ENCODE measurements around the gene BRD4. TPM values are rescaled to one million over a fixed set of nuclear protein-coding genes. Genes with fewer than 3 reads are reported as not detected.
A peak's percentile ranks its signal among the peaks of the same experiment; 100 is the strongest.

The BRD4 gene
- total and polyA plus RNA-seq, 10 of the 15 experiments (the other 5 are each of a cell fraction or from before 2014, with no cell fraction given) = 5.3 to 84.4 (median 11.8) TPM

DNA sequence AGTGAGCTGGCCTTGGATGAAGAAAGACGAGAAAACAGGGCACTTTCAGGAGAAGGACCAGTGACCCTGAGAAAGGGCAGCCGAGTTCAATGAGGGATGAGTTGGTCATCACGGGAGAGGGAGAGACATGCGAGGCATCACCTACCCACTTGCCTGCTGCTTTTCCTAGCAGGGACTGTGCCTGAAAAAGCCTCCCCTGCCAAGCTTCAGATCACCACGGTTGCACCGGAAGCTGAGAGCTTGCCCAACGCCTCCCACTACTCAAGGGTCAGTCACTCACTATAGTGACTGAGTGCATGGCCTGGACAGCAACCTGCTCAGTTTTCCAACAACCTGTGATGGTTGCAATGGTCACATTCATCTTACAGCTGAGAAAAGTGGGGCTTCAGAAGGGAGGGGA lies 87.5 kb downstream of the BRD4 start:
- H2AFZ ChIP-seq (ENCODE audit: control insufficient read depth, low read depth, low read length) = no peak overlapping the region
- ChIA-PET POLR2A (no interaction called here), RAD21 (ENCODE audit: unreplicated experiment) (no interaction called here), SMC1A (ENCODE audit: uncharacterized antibody, unreplicated experiment) (no interaction called here), CTCF (no interaction called here)
- intact Hi-C loops (cut with micrococcal nuclease; ENCODE audit: unreplicated experiment) = no loop called here
- H3K79me2 ChIP-seq (ENCODE audit: control insufficient read depth, insufficient read depth, low read length) = no peaks in the 10 kb centered on the region
- H3K9ac ChIP-seq (ENCODE audit: control insufficient read depth, insufficient read depth, low read length) = no peak overlapping the region
- no peak overlapping the region for H3K4me3 ChIP-seq
- no peak overlapping the region for H3K4me2 ChIP-seq (ENCODE audit: control insufficient read depth, insufficient read depth)
- H3K9me3 ChIP-seq (replicated peaks; ENCODE audit: control insufficient read depth, insufficient read depth, low read length) = no peaks in the 10 kb centered on the region
- FAIRE-seq (no peak), ATAC-seq (no peak), DNase-seq (ENCODE audit: low read depth, low spot score) (no peak)
- WGBS (ENCODE audit: insufficient coverage, insufficient replicate concordance, low lambda C conversion rate, missing lambda C conversion rate) = 84% methylated on average over 7 of the region's 7 CpGs
- H3K36me3 ChIP-seq (ENCODE audit: control insufficient read depth in 2 of 2, insufficient read depth in 2 of 2, low read length in 1 of 2) = peaks cover 36 to 53% of the 10 kb centered on the region in 2 experiments
- H3K27ac ChIP-seq (ENCODE audit: control insufficient read depth, insufficient read depth) = no peak overlapping the region
- H3K27me3 ChIP-seq (replicated peaks in 1 of 2; ENCODE audit: control insufficient read depth in 2 of 2, insufficient read depth in 2 of 2, low read length in 1 of 2) = no peaks in the 10 kb centered on the region
- TF ChIP-seq ASH2L (IDR thresholded peaks at IDR 0.05; ENCODE audit: borderline replicate concordance, low read depth) = no peak
- TF ChIP-seq, protein P1, sequence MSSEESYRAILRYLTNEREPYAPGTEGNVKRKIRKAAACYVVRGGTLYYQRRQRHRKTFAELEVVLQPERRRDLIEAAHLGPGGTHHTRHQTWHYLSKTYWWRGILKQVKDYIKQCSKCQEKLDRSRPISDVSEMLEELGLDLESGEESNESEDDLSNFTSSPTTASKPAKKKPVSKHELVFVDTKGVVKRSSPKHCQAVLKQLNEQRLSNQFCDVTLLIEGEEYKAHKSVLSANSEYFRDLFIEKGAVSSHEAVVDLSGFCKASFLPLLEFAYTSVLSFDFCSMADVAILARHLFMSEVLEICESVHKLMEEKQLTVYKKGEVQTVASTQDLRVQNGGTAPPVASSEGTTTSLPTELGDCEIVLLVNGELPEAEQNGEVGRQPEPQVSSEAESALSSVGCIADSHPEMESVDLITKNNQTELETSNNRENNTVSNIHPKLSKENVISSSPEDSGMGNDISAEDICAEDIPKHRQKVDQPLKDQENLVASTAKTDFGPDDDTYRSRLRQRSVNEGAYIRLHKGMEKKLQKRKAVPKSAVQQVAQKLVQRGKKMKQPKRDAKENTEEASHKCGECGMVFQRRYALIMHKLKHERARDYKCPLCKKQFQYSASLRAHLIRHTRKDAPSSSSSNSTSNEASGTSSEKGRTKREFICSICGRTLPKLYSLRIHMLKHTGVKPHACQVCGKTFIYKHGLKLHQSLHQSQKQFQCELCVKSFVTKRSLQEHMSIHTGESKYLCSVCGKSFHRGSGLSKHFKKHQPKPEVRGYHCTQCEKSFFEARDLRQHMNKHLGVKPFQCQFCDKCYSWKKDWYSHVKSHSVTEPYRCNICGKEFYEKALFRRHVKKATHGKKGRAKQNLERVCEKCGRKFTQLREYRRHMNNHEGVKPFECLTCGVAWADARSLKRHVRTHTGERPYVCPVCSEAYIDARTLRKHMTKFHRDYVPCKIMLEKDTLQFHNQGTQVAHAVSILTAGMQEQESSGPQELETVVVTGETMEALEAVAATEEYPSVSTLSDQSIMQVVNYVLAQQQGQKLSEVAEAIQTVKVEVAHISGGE (CRISPR knock-in tag; IDR thresholded peaks at IDR 0.05) = no peak
- TF ChIP-seq NFYB (IDR thresholded peaks at IDR 0.05; ENCODE audit: insufficient read depth, low read depth, low read length) = no peak
- TF ChIP-seq YY1 (IDR thresholded peaks at IDR 0.05; ENCODE audit: low read depth, low read length) = no peak
- TF ChIP-seq POLR2A (IDR thresholded peaks at IDR 0.05; ENCODE audit: low read depth, low read length) = 0 out of 2 replicates have a peak, but pooled peaks have one; percentile 6
- no peak for TF ChIP-seq STAT1 (conservative IDR thresholded peaks at IDR 0.05)
- no peak for TF ChIP-seq IKZF1 (conservative IDR thresholded peaks at IDR 0.05)
- no peak for TF ChIP-seq SUPT20H (IDR thresholded peaks at IDR 0.05; ENCODE audit: borderline replicate concordance, control insufficient read depth, low read depth, low read length)
- no TSS peak for BruUV-seq (replicated peaks)
- in situ Hi-C loops (cut with MboI) = no loop called here
- H4K20me1 ChIP-seq (ENCODE audit: control insufficient read depth, insufficient read depth) = no peaks in the 10 kb centered on the region; the same call in 1 of the 2 replicates
- no peaks in the 10 kb centered on the region for H3K4me1 ChIP-seq (ENCODE audit: control insufficient read depth, insufficient read depth, low read length)
